Measurements from ENCODE around the gene SLC35D1. TPM values are rescaled to one million over a fixed set of nuclear protein-coding genes. Genes with fewer than 3 reads are reported as not detected.

Gene SLC35D1
- total RNA-seq, 1 experiment from 2014 or later = 7.0 TPM

DNA sequence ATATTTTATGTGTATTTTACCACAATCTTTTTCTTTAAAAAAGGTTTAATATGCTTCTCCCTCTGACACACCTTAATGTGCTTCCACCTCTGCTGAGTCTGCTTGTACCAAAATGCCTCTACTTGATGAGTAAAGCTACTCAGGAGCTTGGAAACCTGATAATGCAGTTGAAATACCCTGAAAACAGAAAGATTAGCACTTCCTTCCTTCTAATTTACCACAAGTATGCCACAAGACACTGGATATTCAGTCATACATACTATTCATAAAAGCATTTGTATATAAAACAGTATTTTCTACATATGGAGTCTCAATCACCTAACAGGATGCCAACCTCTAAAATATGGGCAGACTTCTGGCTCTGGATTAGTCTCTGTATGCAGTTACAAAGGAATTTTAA, 55.0 kb downstream of the SLC35D1 start:
- no peak for TF ChIP-seq POLR2AphosphoS5 (IDR thresholded peaks at IDR 0.05; ENCODE audit: low read depth, low read length)
- TF ChIP-seq TCF7L2 (IDR thresholded peaks at IDR 0.05; ENCODE audit: low read depth, low read length) = no peak
- no peak for TF ChIP-seq REST (IDR thresholded peaks at IDR 0.05; ENCODE audit: insufficient read depth in 1 of 2, low read depth in 2 of 2, low read length in 1 of 2)
- TF ChIP-seq, protein P1, sequence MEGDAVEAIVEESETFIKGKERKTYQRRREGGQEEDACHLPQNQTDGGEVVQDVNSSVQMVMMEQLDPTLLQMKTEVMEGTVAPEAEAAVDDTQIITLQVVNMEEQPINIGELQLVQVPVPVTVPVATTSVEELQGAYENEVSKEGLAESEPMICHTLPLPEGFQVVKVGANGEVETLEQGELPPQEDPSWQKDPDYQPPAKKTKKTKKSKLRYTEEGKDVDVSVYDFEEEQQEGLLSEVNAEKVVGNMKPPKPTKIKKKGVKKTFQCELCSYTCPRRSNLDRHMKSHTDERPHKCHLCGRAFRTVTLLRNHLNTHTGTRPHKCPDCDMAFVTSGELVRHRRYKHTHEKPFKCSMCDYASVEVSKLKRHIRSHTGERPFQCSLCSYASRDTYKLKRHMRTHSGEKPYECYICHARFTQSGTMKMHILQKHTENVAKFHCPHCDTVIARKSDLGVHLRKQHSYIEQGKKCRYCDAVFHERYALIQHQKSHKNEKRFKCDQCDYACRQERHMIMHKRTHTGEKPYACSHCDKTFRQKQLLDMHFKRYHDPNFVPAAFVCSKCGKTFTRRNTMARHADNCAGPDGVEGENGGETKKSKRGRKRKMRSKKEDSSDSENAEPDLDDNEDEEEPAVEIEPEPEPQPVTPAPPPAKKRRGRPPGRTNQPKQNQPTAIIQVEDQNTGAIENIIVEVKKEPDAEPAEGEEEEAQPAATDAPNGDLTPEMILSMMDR (IDR thresholded peaks at IDR 0.05) = no peak
- TF ChIP-seq SIN3A (IDR thresholded peaks at IDR 0.05; ENCODE audit: borderline replicate concordance, insufficient read depth, low read depth, low read length) = no peak
- no peak overlapping the region for H3K27ac ChIP-seq (ENCODE audit: low read length)
- in situ Hi-C loops (cut with HindIII; ENCODE audit: low pct_unique_long_range_greater_than_20kb, low sequenced_read_pairs) (no loop called here), intact Hi-C loops (cut with micrococcal nuclease; ENCODE audit: unreplicated experiment) (loop anchor here (5.0 to 10.0 kb wide), 3 partner anchors 213 to 506 kb away; no protein-coding TSS in a partner anchor)
- no peaks in the 10 kb centered on the region for H3K9me3 ChIP-seq (ENCODE audit: control insufficient read depth, insufficient read depth, low read depth, low read length)
- no peaks in the 10 kb centered on the region for H3K4me1 ChIP-seq (ENCODE audit: control insufficient read depth, insufficient read depth, low read length)
- no peak overlapping the region for H3K4me3 ChIP-seq (ENCODE audit: low read depth in 2 of 2, low read length in 2 of 2)
- POLR2A ChIA-PET = no interaction called here
- CTCF ChIA-PET = interaction anchor here (0.6 kb wide), 1 partner anchor 168 kb away, joined by 3 read pairs; no protein-coding TSS in a partner anchor
- BruUV-seq (replicated peaks) = no TSS peak
- DNase-seq (ENCODE audit: low read depth, low spot score) = no peak
- no peak for ATAC-seq
- H3K27me3 ChIP-seq (ENCODE audit: control insufficient read depth, insufficient read depth, low read length) = no peaks in the 10 kb centered on the region
- no peaks in the 10 kb centered on the region for H3K36me3 ChIP-seq (ENCODE audit: control insufficient read depth, insufficient read depth, low read length)

- in situ Hi-C loops (cut with HindIII; ENCODE audit: low pct_unique_long_range_greater_than_20kb, low sequenced_read_pairs) (no loop called here), intact Hi-C loops (cut with micrococcal nuclease; ENCODE audit: unreplicated experiment) (loop anchor here (1.0 to 10.0 kb wide), 4 partner anchors 153 to 509 kb away; no protein-coding TSS in a partner anchor)
- peak; percentile 87 for ATAC-seq
- BruUV-seq (replicated peaks) = no TSS peak
- TF ChIP-seq POLR2AphosphoS5 (IDR thresholded peaks at IDR 0.05; ENCODE audit: low read depth, low read length) = no peak
- TF ChIP-seq, protein P1 (IDR thresholded peaks at IDR 0.05) = peak; percentile 88
- TF ChIP-seq TCF7L2 (IDR thresholded peaks at IDR 0.05; ENCODE audit: low read depth, low read length) = no peak
- TF ChIP-seq SIN3A (IDR thresholded peaks at IDR 0.05; ENCODE audit: borderline replicate concordance, insufficient read depth, low read depth, low read length) = no peak
- TF ChIP-seq REST (IDR thresholded peaks at IDR 0.05; ENCODE audit: insufficient read depth in 1 of 2, low read depth in 2 of 2, low read length in 1 of 2) = no peak
- ChIA-PET CTCF (interaction anchor here (0.9 to 2.1 kb wide), 3 partner anchors 149 to 215 kb away, joined by 3 to 18 read pairs (median 11); no protein-coding TSS in a partner anchor), POLR2A (no interaction called here)
- H3K9me3 ChIP-seq (ENCODE audit: control insufficient read depth, insufficient read depth, low read depth, low read length) = no peaks in the 10 kb centered on the region
- H3K36me3 ChIP-seq (ENCODE audit: control insufficient read depth, insufficient read depth, low read length) = no peaks in the 10 kb centered on the region
- no peak overlapping the region for H3K4me3 ChIP-seq (ENCODE audit: low read depth in 2 of 2, low read length in 2 of 2)
- H3K27ac ChIP-seq (ENCODE audit: low read length) = no peak overlapping the region
- no peaks in the 10 kb centered on the region for H3K27me3 ChIP-seq (ENCODE audit: control insufficient read depth, insufficient read depth, low read length)
- H3K4me1 ChIP-seq (ENCODE audit: control insufficient read depth, insufficient read depth, low read length) = no peaks in the 10 kb centered on the region
- DNase-seq (ENCODE audit: low read depth, low spot score) = peak; percentile 71
These were observed 57.8 kb downstream of the SLC35D1 start for GRCh38 chr1:66996018-66996682.

Measured in Panc1 (cell line).